RWPE2 (cell line): ENCODE measurements around the gene USP48.
"Not testable (repeated sequence)": the region's sequence is repeated elsewhere in the genome, so short reads cannot be mapped to it uniquely, and the experiment has no call there.

Source experiments
- ATAC-seq: fragments of 200-7000 bp; cut with Tn5 transposase; 3 replicates; pipeline ENCODE4 v1.9.1; 2021; ENCODE audit warnings: low read depth
- DNase-seq: peaks from one replicate; pipeline ENCODE4 v3.0.0-alpha.2; 2020; ENCODE audit warnings: low spot score
- H3K27ac ChIP-seq: fragments of 450-650 bp; 2 replicates; pipeline ENCODE4 v1.5.1; 2017; ENCODE audit warnings: mild to moderate bottlenecking; ENCODE audit not compliant: poor library complexity, severe bottlenecking
- H3K27me3 ChIP-seq: fragments of 250-450 bp; sonication (Bioruptor Pico); 2 replicates; pipeline ENCODE4 v1.5.1; 2021; ENCODE audit warnings: mild to moderate bottlenecking, moderate library complexity; ENCODE audit not compliant: insufficient read depth, poor library complexity, severe bottlenecking
- H3K36me3 ChIP-seq: fragments of 250-450 bp; sonication (Bioruptor Pico); 2 replicates; pipeline ENCODE4 v1.5.1; 2020; ENCODE audit warnings: low read depth, mild to moderate bottlenecking, moderate library complexity
- H3K4me1 ChIP-seq: fragments of 250-450 bp; sonication (Bioruptor Pico); 2 replicates; pipeline ENCODE4 v1.5.1; 2021; ENCODE audit warnings: mild to moderate bottlenecking, moderate library complexity; ENCODE audit not compliant: insufficient read depth, poor library complexity, severe bottlenecking
- H3K4me3 ChIP-seq: fragments of 250-450 bp; sonication (Bioruptor Pico); 2 replicates; pipeline ENCODE4 v1.5.1; 2021; ENCODE audit warnings: mild to moderate bottlenecking, moderate library complexity; ENCODE audit not compliant: severe bottlenecking
- H3K9me3 ChIP-seq: fragments of 250-450 bp; sonication (Bioruptor Pico); 2 replicates; pipeline ENCODE4 v1.5.1; 2021; ENCODE audit warnings: mild to moderate bottlenecking, moderate library complexity; ENCODE audit not compliant: severe bottlenecking
- CTCF ChIP-seq: fragments of 450-650 bp; IDR thresholded peaks from one replicate; pipeline ENCODE4 v1.5.1; 2017; ENCODE audit warnings: mild to moderate bottlenecking, moderate library complexity; ENCODE audit not compliant: poor library complexity, severe bottlenecking

The USP48 gene

GRCh38 chr1:21828506-21829210, 45.7 kb upstream of the USP48 start:
- Histone ChIP-seq H3K27ac (no peak overlapping the region), H3K9me3 (no peaks in the 10 kb centered on the region), H3K27me3 (no peaks in the 10 kb centered on the region), H3K36me3 (peaks cover 37% of the 10 kb centered on the region), H3K4me3 (no peak overlapping the region), H3K4me1 (no peaks in the 10 kb centered on the region)
- TF ChIP-seq CTCF = no peak
- DNase-seq (no peak), ATAC-seq (no peak)

GRCh38 chr1:21828075-21828474, 45.1 kb upstream of the USP48 start:
- no peaks in the 10 kb centered on the region for H3K4me1 ChIP-seq
- TF ChIP-seq CTCF = no peak
- no peak for DNase-seq
- H3K27me3 ChIP-seq = no peaks in the 10 kb centered on the region
- H3K27ac ChIP-seq = no peak overlapping the region
- peaks cover 31% of the 10 kb centered on the region for H3K36me3 ChIP-seq
- H3K4me3 ChIP-seq = no peak overlapping the region
- ATAC-seq = no peak
- no peaks in the 10 kb centered on the region for H3K9me3 ChIP-seq

- no peak for ATAC-seq
- Histone ChIP-seq H3K4me1 (no peaks in the 10 kb centered on the region), H3K27ac (no peak overlapping the region), H3K4me3 (no peak overlapping the region), H3K9me3 (no peaks in the 10 kb centered on the region), H3K36me3 (peaks cover 30% of the 10 kb centered on the region), H3K27me3 (no peaks in the 10 kb centered on the region)
- DNase-seq = no peak
- no peak for TF ChIP-seq CTCF
These were observed 44.3 kb upstream of the USP48 start for GRCh38 chr1:21827141-21827679.

- ATAC-seq, H3K4me3 ChIP-seq, H3K27ac ChIP-seq, H3K9me3 ChIP-seq, H3K4me1 ChIP-seq, H3K27me3 ChIP-seq, DNase-seq: not testable (repeated sequence)
- peaks cover 30% of the 10 kb centered on the region for H3K36me3 ChIP-seq
These were observed 43.7 kb upstream of the USP48 start for GRCh38 chr1:21826694-21827093.

GRCh38 chr1:21825393-21825792, 42.4 kb upstream of the USP48 start:
- Histone ChIP-seq H3K4me1 (no peaks in the 10 kb centered on the region), H3K27me3 (no peaks in the 10 kb centered on the region), H3K36me3 (peaks cover 30% of the 10 kb centered on the region), H3K9me3 (peaks cover 2% of the 10 kb centered on the region), H3K4me3 (no peak overlapping the region), H3K27ac (no peak overlapping the region)
- no peak for DNase-seq
- no peak for ATAC-seq
- no peak for TF ChIP-seq CTCF
